HG03442 (cell line): ENCODE results near the gene HSD3B7.
"Not testable (repeated sequence)": the region's sequence is repeated elsewhere in the genome, so short reads cannot be mapped to it uniquely, and the experiment has no call there.

Experiments
- ATAC-seq: cut with Tn5 transposase; IDR thresholded peaks from one replicate; pipeline ENCODE4 v1.9.1; 2021; ENCODE audit warnings: mild to moderate bottlenecking, moderate library complexity; ENCODE audit not compliant: unreplicated experiment

HSD3B7 gene

DNA sequence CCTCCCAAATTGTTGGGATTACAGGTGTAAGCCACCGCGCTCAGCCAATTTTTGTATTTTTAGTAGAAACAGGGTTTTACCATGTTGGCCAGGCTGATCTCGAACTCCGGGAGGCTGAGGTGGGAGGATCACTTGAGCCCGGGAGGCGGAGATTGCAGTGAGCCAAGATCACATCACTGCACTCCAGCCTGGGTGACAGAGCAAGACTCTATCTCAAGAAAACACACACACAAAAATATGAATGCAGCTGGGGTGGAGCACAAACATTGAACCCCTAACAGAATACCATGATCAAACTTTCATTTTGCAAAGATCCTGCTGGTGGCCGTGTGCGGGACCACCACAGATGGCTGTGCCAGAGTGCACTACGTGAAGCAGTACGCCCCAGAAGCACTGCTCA lies 32.7 kb downstream of the HSD3B7 start:
- ATAC-seq = not testable (repeated sequence)

DNA sequence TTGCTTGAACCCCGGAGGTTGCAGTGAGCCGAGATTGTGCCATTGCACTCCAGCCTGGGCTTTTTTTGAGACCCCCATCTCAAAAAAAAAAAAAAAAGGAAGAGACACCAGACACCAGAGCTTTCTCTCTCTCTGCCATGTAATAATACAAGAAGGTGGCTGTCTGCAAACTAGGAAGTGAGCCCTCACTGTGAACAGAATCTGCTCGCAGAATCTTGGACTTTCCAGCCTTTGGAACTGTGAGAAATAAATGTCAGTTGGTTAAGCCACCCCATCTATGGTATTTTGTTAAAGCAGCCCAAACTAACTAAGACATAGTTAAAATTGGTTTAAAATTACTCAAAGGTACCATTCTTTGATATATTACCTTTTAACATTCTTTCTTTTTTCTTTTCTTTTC lies 35.5 kb downstream of the HSD3B7 start:
- no peak for ATAC-seq

GRCh38 chr16:31022544-31023251 lies 37.7 kb downstream of the HSD3B7 start:
- no peak for ATAC-seq

DNA sequence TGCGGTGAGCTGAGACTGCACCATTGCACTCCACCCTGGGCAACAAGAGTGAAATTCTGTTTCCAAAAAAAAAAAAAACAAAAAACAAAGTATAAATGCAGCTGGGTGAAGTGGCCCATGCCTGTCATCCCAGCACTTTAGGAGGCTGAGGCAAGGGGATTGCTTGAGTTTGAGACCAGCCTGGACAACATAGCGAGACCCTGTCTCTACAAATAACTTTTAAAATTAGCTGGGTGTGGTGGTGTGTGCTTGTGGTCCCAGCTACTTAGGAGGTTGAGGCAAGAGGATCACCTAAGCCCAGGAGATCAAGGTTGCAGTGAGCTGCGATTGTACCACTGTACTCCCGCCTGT lies 38.2 kb downstream of the HSD3B7 start:
- no peak for ATAC-seq

DNA sequence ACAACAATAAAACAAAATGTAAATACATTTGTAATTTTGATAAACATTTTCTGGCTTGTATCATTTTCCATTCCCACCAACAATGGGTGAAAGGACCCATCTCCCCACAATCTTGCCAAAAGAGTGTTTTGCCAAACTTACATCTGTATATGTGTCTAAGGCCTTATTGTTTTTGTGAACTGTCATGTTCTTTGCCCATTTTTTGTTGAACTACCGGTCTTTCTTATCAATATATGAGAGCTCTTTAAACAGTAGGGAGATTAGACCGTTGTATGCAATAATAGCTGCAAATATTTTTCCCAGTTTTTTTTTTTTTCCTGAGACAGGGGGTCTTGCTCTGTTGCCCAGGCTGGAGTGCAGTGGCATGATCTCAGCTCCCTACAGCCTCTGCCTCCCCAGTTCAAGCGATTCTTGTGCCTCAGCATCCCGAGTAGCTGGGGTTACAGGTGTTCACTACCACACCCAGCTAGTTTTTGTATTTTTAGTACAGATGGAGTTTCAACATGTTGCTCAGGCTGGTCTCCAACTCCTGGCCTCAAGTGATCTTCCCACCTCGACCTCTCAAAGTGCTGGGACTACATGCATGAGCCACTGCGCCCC lies 38.7 kb downstream of the HSD3B7 start:
- no peak for ATAC-seq

- ATAC-seq = no peak
These were observed 40.3 kb downstream of the HSD3B7 start for GRCh38 chr16:31025339-31025738.

GRCh38 chr16:31029272-31029671 lies 44.3 kb downstream of the HSD3B7 start:
- ATAC-seq = no peak

DNA sequence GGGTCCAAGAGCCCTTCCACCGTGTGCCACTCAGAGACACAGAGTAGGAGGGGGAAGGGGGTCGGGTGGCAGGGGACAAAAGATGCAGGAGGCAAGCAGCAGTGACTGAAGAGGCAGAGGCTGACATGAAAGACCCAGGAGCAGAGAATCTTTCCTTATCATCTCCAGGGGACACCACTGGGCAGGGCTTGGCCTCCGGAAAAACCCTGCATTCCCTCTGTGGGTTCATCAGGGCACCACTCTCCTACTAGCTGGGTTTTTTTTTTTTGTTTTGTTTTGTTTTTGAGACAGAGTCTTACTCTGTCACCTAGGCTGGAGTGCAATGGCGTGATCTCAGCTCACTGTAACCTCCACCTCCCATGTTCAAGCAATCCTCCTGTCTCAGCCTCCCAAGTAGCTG lies 46.3 kb downstream of the HSD3B7 start:
- no peak for ATAC-seq

DNA sequence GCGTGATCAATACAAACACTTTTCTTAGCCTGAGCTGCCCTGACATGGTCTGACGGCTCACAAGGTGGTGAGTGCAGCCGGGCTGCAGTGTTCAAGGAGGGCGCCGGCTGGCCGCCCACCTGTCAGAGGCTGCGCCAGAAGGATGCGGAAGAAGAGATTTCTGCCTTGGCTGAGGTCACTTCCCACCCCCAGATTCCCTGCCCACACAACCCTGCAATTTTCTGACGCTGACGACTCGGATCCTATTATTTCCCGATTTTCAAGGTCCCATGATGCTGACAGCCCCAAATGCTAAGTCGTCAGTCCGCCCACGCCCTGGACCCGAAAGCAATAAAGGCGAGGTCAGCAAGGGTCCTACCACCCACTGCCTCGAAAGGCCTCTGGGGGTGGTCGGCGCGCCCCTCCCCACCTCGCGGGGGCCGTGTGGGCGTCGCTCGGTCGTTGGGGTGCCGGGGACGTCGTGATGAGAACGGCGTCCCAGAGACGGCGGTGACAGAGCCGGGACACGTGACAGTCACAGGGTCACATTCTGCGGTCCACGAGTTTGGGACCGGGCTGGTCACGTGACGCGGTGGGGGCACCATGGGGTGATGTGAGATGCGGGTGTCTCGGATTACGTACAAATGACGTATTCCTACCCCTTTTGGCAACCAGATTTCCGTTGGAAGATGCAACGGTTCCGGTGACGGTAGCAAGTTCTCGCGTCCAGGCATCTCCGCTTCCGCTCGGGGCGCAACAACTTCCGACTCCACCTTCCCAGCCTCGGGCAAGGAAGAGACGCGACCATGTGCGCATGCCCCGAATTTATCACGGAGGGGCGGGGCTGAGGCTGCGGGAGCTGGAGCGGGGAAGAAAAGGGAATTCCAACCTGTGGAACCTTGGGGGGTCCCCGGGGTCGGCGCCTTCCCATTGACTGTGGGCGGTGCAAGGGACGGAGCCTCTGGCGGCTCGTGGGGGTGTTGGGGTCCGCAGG lies 48.0 kb downstream of the HSD3B7 start, which contains the start of gene STX4:
STX4 (plus strand) TSS at position 823 of the 973 bp plus-strand sequence. CDS start 248 bp downstream, outside the sequence.
- peak; percentile 78 for ATAC-seq

- ATAC-seq = peak; percentile 33
These were observed 48.9 kb downstream of the HSD3B7 start for GRCh38 chr16:31033709-31034492.

DNA sequence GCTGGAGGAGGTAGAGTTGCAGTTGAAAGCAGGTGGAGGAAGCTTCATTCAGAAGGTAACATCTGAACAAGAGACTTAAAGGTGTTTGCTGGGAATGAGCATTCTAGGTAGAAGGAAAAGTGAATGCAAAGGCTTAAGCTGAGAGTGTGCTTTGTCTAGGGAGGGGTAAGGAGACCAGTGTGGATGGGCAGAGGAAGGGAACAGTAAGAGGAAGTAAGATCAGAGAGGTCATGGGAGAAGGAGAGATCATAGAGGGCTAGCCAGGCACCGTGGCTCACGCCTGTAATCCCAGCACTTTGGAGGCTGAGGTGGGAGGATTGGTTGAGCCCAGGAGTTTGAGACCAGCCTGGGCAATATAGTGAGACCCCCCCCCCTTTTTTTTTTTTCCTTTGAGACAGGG lies 51.7 kb downstream of the HSD3B7 start:
- ATAC-seq = no peak
